ENCODE results near the gene VPS13A. TPM values are rescaled to one million over a fixed set of nuclear protein-coding genes. Genes with fewer than 3 reads are reported as not detected.
"Not testable (repeated sequence)": the region's sequence is repeated elsewhere in the genome, so short reads cannot be mapped to it uniquely, and the experiment has no call there.

Gene VPS13A
- polyA plus RNA-seq, 1 donor from 2014 or later: 20.6 TPM

DNA sequence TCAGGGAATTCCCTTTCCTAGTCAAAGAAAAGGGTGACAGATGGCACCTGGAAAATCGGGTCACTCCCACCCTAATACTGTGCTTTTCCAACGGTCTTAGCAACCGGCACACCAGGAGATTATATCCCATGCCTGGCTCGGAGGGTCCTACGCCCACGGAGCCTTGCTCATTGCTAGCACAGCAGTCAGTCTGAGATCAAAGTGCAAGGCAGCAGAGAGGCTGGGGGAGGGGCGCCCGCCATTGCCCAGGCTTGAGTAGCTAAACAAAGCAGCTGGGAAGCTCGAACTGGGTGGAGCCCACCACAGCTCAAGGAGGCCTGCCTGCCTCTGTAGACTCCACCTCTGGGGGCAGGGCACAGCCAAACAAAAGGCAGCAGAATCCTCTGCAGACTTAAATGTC, 231.2 kb downstream of the VPS13A start:
- H3K36me3 ChIP-seq (ENCODE audit: insufficient read depth, low read length); H4K20me1 ChIP-seq (ENCODE audit: insufficient read depth); H3K4me3 ChIP-seq (ENCODE audit: low read length); H2AFZ ChIP-seq (ENCODE audit: low read depth, low read length); H3K27ac ChIP-seq (ENCODE audit: low read length); H3K27me3 ChIP-seq (ENCODE audit: insufficient read depth, low read depth, low read length); H3K79me2 ChIP-seq (replicated peaks; ENCODE audit: insufficient read depth, low read length); H3K4me2 ChIP-seq (ENCODE audit: low read length); H3F3A ChIP-seq (ENCODE audit: insufficient read depth, low read length, poor library complexity, severe bottlenecking); H3K9me3 ChIP-seq (ENCODE audit: low read length); H3K9ac ChIP-seq (ENCODE audit: low read length); H3K9me2 ChIP-seq (ENCODE audit: insufficient read depth, low read length): not testable (repeated sequence)

DNA sequence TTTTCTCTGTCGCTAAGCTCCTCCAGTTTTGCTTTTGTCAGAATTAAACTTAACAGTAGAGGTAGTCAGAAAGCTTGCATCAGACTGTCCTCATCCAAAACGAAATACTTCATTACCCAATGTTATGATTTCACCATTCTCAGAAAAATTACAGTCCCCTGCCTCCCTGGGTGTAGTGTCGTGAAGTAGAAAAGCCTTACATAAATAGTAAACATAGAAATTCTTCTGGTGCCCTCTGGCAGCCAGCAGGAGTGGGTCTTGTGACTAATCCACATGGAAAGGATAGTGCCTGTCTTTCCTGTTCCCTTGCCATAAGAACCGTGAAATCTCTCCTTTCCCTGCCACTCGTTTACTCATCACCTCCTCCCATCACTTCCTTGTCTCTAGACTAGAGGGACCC, 240.2 kb downstream of the VPS13A start:
- Histone ChIP-seq H3K9me2 (ENCODE audit: insufficient read depth, low read length) (no peaks in the 10 kb centered on the region), H3F3A (ENCODE audit: insufficient read depth, low read length, poor library complexity, severe bottlenecking) (no peaks in the 10 kb centered on the region), H3K36me3 (ENCODE audit: insufficient read depth, low read length) (no peaks in the 10 kb centered on the region), H4K20me1 (ENCODE audit: insufficient read depth) (no peaks in the 10 kb centered on the region), H3K79me2 (replicated peaks; ENCODE audit: insufficient read depth, low read length) (no peaks in the 10 kb centered on the region), H3K4me3 (ENCODE audit: low read length) (no peak overlapping the region), H2AFZ (ENCODE audit: low read depth, low read length) (no peak overlapping the region), H3K27ac (ENCODE audit: low read length) (no peak overlapping the region), H3K27me3 (ENCODE audit: insufficient read depth, low read depth, low read length) (no peaks in the 10 kb centered on the region), H3K4me2 (ENCODE audit: low read length) (no peak overlapping the region), H3K9me3 (ENCODE audit: low read length) (no peaks in the 10 kb centered on the region), H3K9ac (ENCODE audit: low read length) (no peak overlapping the region)
- no peak for TF ChIP-seq TAF1 (IDR thresholded peaks at IDR 0.05; ENCODE audit: low read depth)
- TF ChIP-seq POLR2AphosphoS5 (IDR thresholded peaks at IDR 0.05): no peak
- TF ChIP-seq REST (IDR thresholded peaks at IDR 0.05; ENCODE audit: borderline replicate concordance): no peak
- no peak for TF ChIP-seq MXI1 (conservative IDR thresholded peaks at IDR 0.05; ENCODE audit: poor library complexity, severe bottlenecking)
- TF ChIP-seq RAD21 (conservative IDR thresholded peaks at IDR 0.05): no peak
- no peak for TF ChIP-seq EZH2 (IDR thresholded peaks at IDR 0.05; ENCODE audit: borderline replicate concordance, insufficient read depth, low read length, poor library complexity, severe bottlenecking)
- TF ChIP-seq EP300 (conservative IDR thresholded peaks at IDR 0.05; ENCODE audit: poor library complexity, severe bottlenecking): no peak
- no peak for TF ChIP-seq SMC3 (conservative IDR thresholded peaks at IDR 0.05; ENCODE audit: poor library complexity)
- TF ChIP-seq CTCF (IDR thresholded peaks at IDR 0.05; ENCODE audit: poor library complexity, severe bottlenecking): no peak

DNA sequence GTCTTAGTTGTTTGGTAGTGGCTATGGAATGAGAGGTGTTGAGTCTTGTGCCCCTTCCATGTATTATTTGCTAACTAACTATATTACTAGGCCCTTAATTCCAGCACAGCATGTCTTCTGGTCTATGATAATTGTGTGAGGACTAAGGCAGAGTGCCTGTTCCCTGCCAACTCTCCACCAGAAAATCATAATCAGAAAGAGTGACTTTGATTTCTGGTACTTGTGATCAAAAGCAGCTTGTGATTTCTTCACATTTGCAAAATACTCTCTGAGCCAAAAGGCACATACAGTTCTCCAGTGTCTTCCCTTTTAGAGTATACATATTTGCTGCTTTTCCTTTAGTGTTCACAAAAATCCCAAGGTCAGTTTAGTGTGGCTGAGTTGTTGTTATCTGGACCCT, 240.9 kb downstream of the VPS13A start:
- H4K20me1 ChIP-seq (ENCODE audit: insufficient read depth): no peaks in the 10 kb centered on the region
- no peak for TF ChIP-seq POLR2AphosphoS5 (IDR thresholded peaks at IDR 0.05)
- no peak for TF ChIP-seq REST (IDR thresholded peaks at IDR 0.05; ENCODE audit: borderline replicate concordance)
- no peak for TF ChIP-seq SMC3 (conservative IDR thresholded peaks at IDR 0.05; ENCODE audit: poor library complexity)
- TF ChIP-seq EP300 (conservative IDR thresholded peaks at IDR 0.05; ENCODE audit: poor library complexity, severe bottlenecking): no peak
- TF ChIP-seq RAD21 (conservative IDR thresholded peaks at IDR 0.05): no peak
- no peak for TF ChIP-seq EZH2 (IDR thresholded peaks at IDR 0.05; ENCODE audit: borderline replicate concordance, insufficient read depth, low read length, poor library complexity, severe bottlenecking)
- no peak for TF ChIP-seq CTCF (IDR thresholded peaks at IDR 0.05; ENCODE audit: poor library complexity, severe bottlenecking)
- no peak for TF ChIP-seq MXI1 (conservative IDR thresholded peaks at IDR 0.05; ENCODE audit: poor library complexity, severe bottlenecking)
- TF ChIP-seq TAF1 (IDR thresholded peaks at IDR 0.05; ENCODE audit: low read depth): no peak
- no peaks in the 10 kb centered on the region for H3K9me3 ChIP-seq (ENCODE audit: low read length)
- H3K9ac ChIP-seq (ENCODE audit: low read length): no peak overlapping the region
- H3K36me3 ChIP-seq (ENCODE audit: insufficient read depth, low read length): no peaks in the 10 kb centered on the region
- H3K27me3 ChIP-seq (ENCODE audit: insufficient read depth, low read depth, low read length): no peaks in the 10 kb centered on the region
- H3K4me2 ChIP-seq (ENCODE audit: low read length): no peak overlapping the region
- no peak overlapping the region for H3K4me3 ChIP-seq (ENCODE audit: low read length)
- no peaks in the 10 kb centered on the region for H3K79me2 ChIP-seq (replicated peaks; ENCODE audit: insufficient read depth, low read length)
- H3F3A ChIP-seq (ENCODE audit: insufficient read depth, low read length, poor library complexity, severe bottlenecking): no peaks in the 10 kb centered on the region
- no peaks in the 10 kb centered on the region for H3K9me2 ChIP-seq (ENCODE audit: insufficient read depth, low read length)
- H2AFZ ChIP-seq (ENCODE audit: low read depth, low read length): no peak overlapping the region
- H3K27ac ChIP-seq (ENCODE audit: low read length): no peak overlapping the region

All from neural cell (in vitro differentiated cells).